SU-DHL-6 (cell line): ENCODE measurements around the gene QSOX2.

Experiments
- H2AFZ ChIP-seq: fragments of 200-600 bp; sonication (generic); 2 replicates; pipeline ENCODE4 v1.6.1; 2014; ENCODE audit warnings: low read depth, mild to moderate bottlenecking, moderate library complexity, mixed read lengths, antibody characterized with exemption, low read length; ENCODE audit not compliant: severe bottlenecking
- H3F3A ChIP-seq: fragments of 200-600 bp; shearing (Covaris generic); 2 replicates; pipeline ENCODE4 v1.6.0; 2016; ENCODE audit warnings: antibody characterized with exemption, mild to moderate bottlenecking; ENCODE audit not compliant: insufficient read depth
- H3K27ac ChIP-seq: fragments of 200-600 bp; sonication (generic); 2 replicates; pipeline ENCODE4 v1.5.1; 2016; ENCODE audit warnings: low read depth, mild to moderate bottlenecking, low read length, moderate library complexity, mixed read lengths
- H3K27me3 ChIP-seq: fragments of 200-600 bp; sonication (generic), shearing (Covaris generic); 2 replicates; pipeline ENCODE4 v1.6.0; 2014; ENCODE audit warnings: mild to moderate bottlenecking, low read length
- H3K36me3 ChIP-seq: fragments of 200-600 bp; sonication (generic); 2 replicates; pipeline ENCODE4 v1.6.1; 2014; ENCODE audit warnings: mild to moderate bottlenecking, low read length, mixed read lengths
- H3K4me2 ChIP-seq: fragments of 300-600, 200-600 bp; shearing (Covaris generic), sonication (generic); 2 replicates; pipeline ENCODE4 v1.6.0; 2014; ENCODE audit warnings: low read length, low read depth, mild to moderate bottlenecking; ENCODE audit not compliant: poor library complexity, severe bottlenecking
- H3K4me3 ChIP-seq: fragments of 200-600 bp; sonication (generic); 2 replicates; pipeline ENCODE4 v1.5.1; 2014; ENCODE audit warnings: antibody characterized with exemption, low read length, mild to moderate bottlenecking, mixed read lengths; ENCODE audit not compliant: insufficient read depth, poor library complexity, severe bottlenecking
- H3K79me2 ChIP-seq: fragments of 200-600 bp; sonication (generic); 2 replicates; pipeline ENCODE4 v1.6.1; 2014; ENCODE audit warnings: mild to moderate bottlenecking, low read length, moderate library complexity; ENCODE audit not compliant: insufficient read depth
- H3K9ac ChIP-seq: fragments of 200-600 bp; sonication (generic); 2 replicates; pipeline ENCODE4 v1.7.0; 2014; ENCODE audit warnings: mild to moderate bottlenecking, low read length
- H3K9me2 ChIP-seq: fragments of 200-600 bp; sonication (generic); replicated peaks from 2 replicates; pipeline ENCODE4 v1.6.1; 2014; ENCODE audit warnings: low read length; ENCODE audit not compliant: insufficient read depth
- H3K9me3 ChIP-seq: fragments of 200-600 bp; sonication (generic); 2 replicates; pipeline ENCODE4 v1.6.1; 2014; ENCODE audit warnings: low read length, mixed read lengths; ENCODE audit not compliant: insufficient read depth
- H4K20me1 ChIP-seq: fragments of 200-600 bp; sonication (generic); 2 replicates; pipeline ENCODE4 v1.6.1; 2014; ENCODE audit warnings: low read depth, mild to moderate bottlenecking, antibody characterized with exemption, low read length, moderate library complexity, mixed read lengths
- CTCF ChIP-seq: fragments of 200-600 bp; sonication (generic); IDR thresholded peaks from one replicate; pipeline ENCODE4 v1.5.1; 2017; ENCODE audit warnings: antibody characterized with exemption, mild to moderate bottlenecking, low read length, moderate library complexity; ENCODE audit not compliant: insufficient read depth, poor library complexity, severe bottlenecking
- EZH2phosphoT487 ChIP-seq: fragments of 200-600 bp; sonication (generic), shearing (Covaris generic); conservative IDR thresholded peaks from 2 replicates; pipeline ENCODE4 v1.6.1; 2018; ENCODE audit warnings: mild to moderate bottlenecking, antibody characterized with exemption, low read length, moderate library complexity, mixed read lengths

QSOX2 gene

GRCh38 chr9:136229096-136230065 lies 16.2 kb downstream of the QSOX2 start:
- no peak overlapping the region for H3K27ac ChIP-seq
- H3K4me3 ChIP-seq: no peak overlapping the region
- H3K27me3 ChIP-seq: no peaks in the 10 kb centered on the region
- no peaks in the 10 kb centered on the region for H3K36me3 ChIP-seq
- no peak overlapping the region for H2AFZ ChIP-seq
- no peak overlapping the region for H3K4me2 ChIP-seq
- no peaks in the 10 kb centered on the region for H3K9me3 ChIP-seq
- H3F3A ChIP-seq: peaks cover 27% of the 10 kb centered on the region
- H3K79me2 ChIP-seq: peaks cover 70% of the 10 kb centered on the region
- H3K9ac ChIP-seq: no peak overlapping the region
- TF ChIP-seq CTCF (no peak), EZH2phosphoT487 (no peak)
- no peaks in the 10 kb centered on the region for H3K9me2 ChIP-seq
- no peaks in the 10 kb centered on the region for H4K20me1 ChIP-seq

GRCh38 chr9:136228107-136228875 lies 17.3 kb downstream of the QSOX2 start:
- peak overlapping the region; percentile 20; the same call in 1 of the 2 replicates for H3K27ac ChIP-seq
- H3K9me3 ChIP-seq: no peaks in the 10 kb centered on the region
- H2AFZ ChIP-seq: no peak overlapping the region
- no peak overlapping the region for H3K9ac ChIP-seq
- no peaks in the 10 kb centered on the region; the same call in 1 of the 2 replicates for H3K36me3 ChIP-seq
- H3K27me3 ChIP-seq: no peaks in the 10 kb centered on the region
- H3K4me2 ChIP-seq: no peak overlapping the region
- TF ChIP-seq EZH2phosphoT487 (no peak), CTCF (no peak)
- no peak overlapping the region for H3K4me3 ChIP-seq
- no peaks in the 10 kb centered on the region for H3K9me2 ChIP-seq
- peaks cover 38% of the 10 kb centered on the region for H3F3A ChIP-seq
- H3K79me2 ChIP-seq: peaks cover 61% of the 10 kb centered on the region
- no peaks in the 10 kb centered on the region for H4K20me1 ChIP-seq

- no peak overlapping the region for H2AFZ ChIP-seq
- H4K20me1 ChIP-seq: no peaks in the 10 kb centered on the region
- no peak for TF ChIP-seq EZH2phosphoT487
- no peak for TF ChIP-seq CTCF
- peaks cover 53% of the 10 kb centered on the region for H3K79me2 ChIP-seq
- H3K27ac ChIP-seq: peak overlapping the region; percentile 98
- peaks cover 41% of the 10 kb centered on the region for H3F3A ChIP-seq
- peak overlapping the region; percentile 60 for H3K9ac ChIP-seq
- H3K9me2 ChIP-seq: no peaks in the 10 kb centered on the region
- H3K36me3 ChIP-seq: no peaks in the 10 kb centered on the region; the same call in 1 of the 2 replicates
- H3K4me3 ChIP-seq: no peak overlapping the region
- H3K27me3 ChIP-seq: no peaks in the 10 kb centered on the region
- H3K4me2 ChIP-seq: peak overlapping the region; percentile 68
- no peaks in the 10 kb centered on the region for H3K9me3 ChIP-seq
These were observed 18.8 kb downstream of the QSOX2 start for GRCh38 chr9:136226680-136227407.
